GM23338 (cell line): ENCODE measurements around the gene RANBP1. TPM values are rescaled to one million over a fixed set of nuclear protein-coding genes. Genes with fewer than 3 reads are reported as not detected.

ENCODE experiments used
- ATAC-seq: fragments of 200-7000 bp; cut with Tn5 transposase; 3 replicates; pipeline ENCODE4 v1.9.1; 2020
- DNase-seq: peaks from one replicate; pipeline ENCODE4 v3.0.0-alpha.2; 2015; ENCODE audit warnings: low spot score
- H2AFZ ChIP-seq: fragments of 200-600 bp; sonication (generic); 2 replicates; pipeline ENCODE4 v1.8.0; 2016; ENCODE audit warnings: antibody characterized with exemption, mild to moderate bottlenecking, moderate library complexity
- H3F3A ChIP-seq: fragments of 200-600 bp; sonication (generic); replicated peaks from 2 replicates; pipeline ENCODE4 v1.8.0; 2017; ENCODE audit warnings: antibody characterized with exemption, mixed run types, low read depth
- H3K27ac ChIP-seq: fragments of 200-600 bp; sonication (generic); 2 replicates; pipeline ENCODE4 v1.6.1; 2016; ENCODE audit warnings: low read depth
- H3K27me3 ChIP-seq: fragments of 200-600 bp; sonication (generic); 2 replicates; pipeline ENCODE4 v1.8.0; 2016; ENCODE audit warnings: mild to moderate bottlenecking, mixed run types, moderate library complexity; ENCODE audit not compliant: insufficient read depth
- H3K36me3 ChIP-seq: fragments of 200-600 bp; sonication (generic); 2 replicates; pipeline ENCODE4 v1.8.0; 2016; ENCODE audit warnings: mild to moderate bottlenecking; ENCODE audit not compliant: insufficient read depth
- H3K4me1 ChIP-seq: fragments of 200-600 bp; sonication (generic); 2 replicates; pipeline ENCODE4 v1.8.0; 2016; ENCODE audit warnings: mild to moderate bottlenecking, moderate library complexity; ENCODE audit not compliant: insufficient read depth
- H3K4me2 ChIP-seq: fragments of 200-600 bp; sonication (generic); 2 replicates; pipeline ENCODE4 v1.7.1; 2017; ENCODE audit warnings: mixed run types
- H3K4me3 ChIP-seq: fragments of 200-600 bp; sonication (generic); 2 replicates; pipeline ENCODE4 v1.6.1; 2016; ENCODE audit warnings: mixed run types
- H3K79me2 ChIP-seq: fragments of 200-600 bp; sonication (generic); replicated peaks from 2 replicates; pipeline ENCODE4 v1.8.0; 2017; ENCODE audit warnings: mild to moderate bottlenecking; ENCODE audit not compliant: insufficient read depth
- H3K9me2 ChIP-seq: fragments of 200-600 bp; sonication (generic); 2 replicates; pipeline ENCODE4 v1.8.0; 2017; ENCODE audit not compliant: insufficient read depth
- H4K20me1 ChIP-seq: fragments of 200-600 bp; sonication (generic); replicated peaks from 2 replicates; pipeline ENCODE4 v1.8.0; 2017; ENCODE audit warnings: mild to moderate bottlenecking; ENCODE audit not compliant: insufficient read depth
- H3K27ac Mint-ChIP-seq: 2 replicates; pipeline ENCODE4 v1.8.0; 2020; ENCODE audit warnings: inconsistent platforms, mild to moderate bottlenecking, moderate library complexity, mixed read lengths
- H3K27me3 Mint-ChIP-seq: 3 replicates; pipeline ENCODE4 v1.8.0; 2022; ENCODE audit warnings: low read depth, mild to moderate bottlenecking, moderate library complexity, mixed read lengths, inconsistent platforms; ENCODE audit not compliant: insufficient read depth, poor library complexity
- H3K36me3 Mint-ChIP-seq: 3 replicates; pipeline ENCODE4 v1.8.0; 2021; ENCODE audit warnings: low read depth, mild to moderate bottlenecking, inconsistent platforms, moderate library complexity, mixed read lengths
- H3K4me1 Mint-ChIP-seq: 3 replicates; pipeline ENCODE4 v1.8.0; 2020; ENCODE audit warnings: mild to moderate bottlenecking, inconsistent platforms, mixed read lengths
- H3K4me3 Mint-ChIP-seq: 3 replicates; pipeline ENCODE4 v1.8.0; 2021; ENCODE audit warnings: moderate library complexity, mild to moderate bottlenecking, inconsistent platforms, mixed read lengths
- H3K9me3 Mint-ChIP-seq: 3 replicates; pipeline ENCODE4 v1.8.0; 2020; ENCODE audit warnings: moderate library complexity, mild to moderate bottlenecking, inconsistent platforms, mixed read lengths
- JUNB ChIP-seq: IDR thresholded peaks from one replicate; pipeline ENCODE4 v1.6.1; 2016; ENCODE audit warnings: antibody characterized with exemption; ENCODE audit not compliant: unreplicated experiment
- NANOG ChIP-seq: IDR thresholded peaks from 2 replicates; pipeline ENCODE4 v1.6.1; 2016; ENCODE audit warnings: antibody characterized with exemption, borderline replicate concordance
- POLR2AphosphoS5 ChIP-seq: IDR thresholded peaks from 2 replicates; pipeline ENCODE4 v1.6.1; 2016; ENCODE audit warnings: antibody characterized with exemption, low read depth
- STAT1 ChIP-seq: IDR thresholded peaks from one replicate; pipeline ENCODE4 v1.6.1; 2016; ENCODE audit warnings: antibody characterized with exemption; ENCODE audit not compliant: unreplicated experiment
- ZNF114 ChIP-seq: fragments of 250-450 bp; sonication (Bioruptor Pico); IDR thresholded peaks from 2 replicates; pipeline ENCODE4 v1.5.0; 2020; ENCODE audit warnings: mild to moderate bottlenecking, moderate library complexity
- ZNF331 ChIP-seq: fragments of 250-450 bp; sonication (Bioruptor Pico); IDR thresholded peaks from 2 replicates; pipeline ENCODE4 v1.5.0; 2020; ENCODE audit warnings: low read depth, mild to moderate bottlenecking, moderate library complexity
- polyA plus RNA-seq: library from polyadenylated mRNA; unstranded; fragments of >200 nt; fragmentation: Nextera tagmentation; extraction: Ambion mirVana; gene quantifications from 2 replicates; pipeline ENCODE4 v1.2.1, GENCODE V29; 2016
- total RNA-seq: library from RNA; depleted of rRNA; stranded (reverse); fragments of >200 nt; shearing (Covaris generic); gene quantifications from 2 replicates; pipeline ENCODE4 v1.2.3, GENCODE V29; 2014
- TF ChIP-seq, protein P1 (sequence below), 2 experiments: fragments of 200-600 bp in 1 of 2; sonication (generic) in 1 of 2; conservative IDR thresholded peaks; 2 replicates each; pipeline versions ENCODE4 v1.5.1 to v1.6.1; 2016 to 2017; ENCODE audit warnings: antibody characterized with exemption in 2 of 2, low read depth in 2 of 2, mild to moderate bottlenecking in 2 of 2, moderate library complexity in 1 of 2
- TF ChIP-seq, protein P2 (sequence below): IDR thresholded peaks from one replicate; pipeline ENCODE4 v1.6.1; 2018; ENCODE audit warnings: antibody characterized with exemption; ENCODE audit not compliant: unreplicated experiment

Gene RANBP1
- total and polyA plus RNA-seq, 2 experiments from 2014 or later, result 1,014 to 1,206 TPM

DNA sequence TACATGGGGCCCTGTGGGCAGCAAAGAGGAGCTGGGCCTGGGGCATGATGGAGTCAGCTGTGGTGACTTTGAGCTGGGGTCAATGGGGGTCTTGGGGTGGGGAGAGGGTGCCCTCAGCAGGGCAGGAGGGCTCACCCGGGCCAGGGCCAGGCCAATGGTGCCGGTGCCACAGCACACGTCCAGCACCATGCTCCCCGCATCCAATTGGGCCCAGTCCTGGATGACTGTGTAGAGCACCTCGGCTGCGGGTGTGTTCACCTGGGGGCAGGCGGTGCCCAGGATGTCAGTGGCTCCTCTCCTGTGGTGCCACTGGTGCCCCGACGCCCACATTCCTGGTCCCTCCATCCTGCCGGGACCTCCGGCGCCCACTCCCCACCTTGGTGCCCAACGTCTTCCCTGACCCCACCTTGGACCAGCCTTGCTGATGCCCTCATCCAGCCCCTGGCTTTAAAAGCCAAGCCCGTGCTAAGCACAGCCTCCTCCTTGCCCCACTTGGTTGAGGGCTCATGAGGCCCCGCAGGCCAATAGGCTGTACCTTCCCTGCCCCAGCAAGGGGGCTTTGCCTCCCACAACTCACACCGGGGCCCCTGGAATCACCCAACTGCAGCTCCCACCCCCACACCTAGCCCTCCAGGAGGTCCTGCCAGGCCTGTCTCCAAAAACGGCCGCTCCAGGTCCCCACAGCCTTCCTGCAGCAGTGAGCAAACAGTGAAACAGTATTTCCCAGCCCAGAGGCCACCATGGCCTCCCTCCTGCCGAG is 2.2 kb upstream of the RANBP1 start:
- Histone ChIP-seq H3K36me3 (peaks cover 20% of the 10 kb centered on the region), H3K4me2 (no peak overlapping the region), H3K9me2 (no peaks in the 10 kb centered on the region), H3K27ac (no peak overlapping the region), H2AFZ (no peak overlapping the region), H3K79me2 (peaks cover 27% of the 10 kb centered on the region), H3K27me3 (no peaks in the 10 kb centered on the region), H3K4me3 (no peak overlapping the region), H3K4me1 (peaks cover 10% of the 10 kb centered on the region), H3F3A (peaks cover 25% of the 10 kb centered on the region), H4K20me1 (peaks cover 8% of the 10 kb centered on the region)
- peaks cover 55% of the 10 kb centered on the region for H3K36me3 Mint-ChIP-seq
- DNase-seq, result no peak
- H3K4me1 Mint-ChIP-seq, result peaks cover 4% of the 10 kb centered on the region
- no peak overlapping the region for H3K4me3 Mint-ChIP-seq
- H3K27me3 Mint-ChIP-seq, result peaks cover 37% of the 10 kb centered on the region
- no peaks in the 10 kb centered on the region for H3K9me3 Mint-ChIP-seq
- no peak overlapping the region; the same call in 1 of the 2 replicates for H3K27ac Mint-ChIP-seq
- no peak for ATAC-seq
- no peak for TF ChIP-seq STAT1

DNA sequence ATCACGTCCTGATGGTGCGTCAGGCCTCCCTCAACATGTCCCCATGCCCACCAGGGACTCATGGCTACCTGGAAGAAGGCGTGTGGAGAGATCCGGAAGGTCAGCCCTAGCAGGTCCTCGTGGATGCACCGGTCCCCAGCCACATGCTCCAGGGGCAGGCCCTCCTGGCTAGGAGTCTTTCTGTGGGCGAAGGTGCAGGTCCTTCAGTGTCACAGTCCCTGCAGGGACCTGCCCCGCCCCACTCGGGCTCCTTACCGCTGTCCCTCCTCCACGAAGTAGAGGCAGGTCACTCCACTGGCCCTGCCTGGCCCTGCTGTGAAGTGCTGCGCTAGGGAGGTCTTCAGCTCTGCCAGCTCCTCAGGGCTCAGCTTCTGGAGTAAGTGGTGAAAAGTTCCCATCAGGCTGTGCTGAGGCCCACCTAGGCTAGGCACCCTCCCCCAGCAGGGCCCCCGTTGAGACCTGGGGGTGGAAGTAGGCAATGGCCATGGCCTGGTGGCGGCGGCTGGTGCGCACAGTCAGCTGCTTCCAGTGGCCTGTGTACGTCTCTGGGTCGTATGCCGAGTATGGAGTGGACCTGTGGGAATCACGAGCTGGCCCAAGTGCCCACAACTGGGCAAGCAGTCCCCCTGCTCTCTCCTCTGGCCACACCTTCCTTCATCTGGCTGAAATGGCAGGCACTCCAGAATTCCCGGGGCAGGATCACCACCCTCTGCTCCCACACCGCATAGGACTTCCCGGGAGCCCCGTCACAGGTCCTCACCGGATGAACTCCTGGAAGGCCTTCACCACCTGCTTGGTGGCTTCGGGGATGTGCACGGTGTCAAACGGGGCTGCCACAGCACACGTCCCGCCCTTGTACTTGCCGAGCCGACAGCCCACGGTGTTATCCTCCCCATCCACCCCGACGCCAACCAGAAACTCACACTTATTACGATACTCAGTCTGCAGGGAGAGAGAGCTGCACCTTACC is 1.1 kb upstream of the RANBP1 start:
- Mint-ChIP-seq H3K27me3 (peaks cover 36% of the 10 kb centered on the region), H3K4me1 (peaks cover 12% of the 10 kb centered on the region), H3K4me3 (peak overlapping the region; percentile 59), H3K36me3 (peaks cover 57% of the 10 kb centered on the region), H3K9me3 (no peaks in the 10 kb centered on the region), H3K27ac (no peak overlapping the region; the same call in 1 of the 2 replicates)
- peaks cover 23% of the 10 kb centered on the region for H3F3A ChIP-seq
- DNase-seq (no peak), ATAC-seq (no peak)
- TF ChIP-seq, protein P1, sequence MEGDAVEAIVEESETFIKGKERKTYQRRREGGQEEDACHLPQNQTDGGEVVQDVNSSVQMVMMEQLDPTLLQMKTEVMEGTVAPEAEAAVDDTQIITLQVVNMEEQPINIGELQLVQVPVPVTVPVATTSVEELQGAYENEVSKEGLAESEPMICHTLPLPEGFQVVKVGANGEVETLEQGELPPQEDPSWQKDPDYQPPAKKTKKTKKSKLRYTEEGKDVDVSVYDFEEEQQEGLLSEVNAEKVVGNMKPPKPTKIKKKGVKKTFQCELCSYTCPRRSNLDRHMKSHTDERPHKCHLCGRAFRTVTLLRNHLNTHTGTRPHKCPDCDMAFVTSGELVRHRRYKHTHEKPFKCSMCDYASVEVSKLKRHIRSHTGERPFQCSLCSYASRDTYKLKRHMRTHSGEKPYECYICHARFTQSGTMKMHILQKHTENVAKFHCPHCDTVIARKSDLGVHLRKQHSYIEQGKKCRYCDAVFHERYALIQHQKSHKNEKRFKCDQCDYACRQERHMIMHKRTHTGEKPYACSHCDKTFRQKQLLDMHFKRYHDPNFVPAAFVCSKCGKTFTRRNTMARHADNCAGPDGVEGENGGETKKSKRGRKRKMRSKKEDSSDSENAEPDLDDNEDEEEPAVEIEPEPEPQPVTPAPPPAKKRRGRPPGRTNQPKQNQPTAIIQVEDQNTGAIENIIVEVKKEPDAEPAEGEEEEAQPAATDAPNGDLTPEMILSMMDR (conservative IDR thresholded peaks at IDR 0.05; ENCODE audit: low read depth in 2 of 2), result no peak
- no peak for TF ChIP-seq JUNB
- no peak for TF ChIP-seq ZNF331 (CRISPR knock-in tag)
- H3K4me2 ChIP-seq, result no peak overlapping the region
- H3K36me3 ChIP-seq, result peaks cover 23% of the 10 kb centered on the region
- no peak overlapping the region for H2AFZ ChIP-seq
- no peaks in the 10 kb centered on the region for H3K9me2 ChIP-seq
- H3K79me2 ChIP-seq, result peaks cover 37% of the 10 kb centered on the region
- H3K27me3 ChIP-seq, result no peaks in the 10 kb centered on the region
- H3K4me1 ChIP-seq, result peaks cover 16% of the 10 kb centered on the region
- H3K27ac ChIP-seq, result no peak overlapping the region
- H4K20me1 ChIP-seq, result peaks cover 14% of the 10 kb centered on the region
- H3K4me3 ChIP-seq, result no peak overlapping the region

DNA sequence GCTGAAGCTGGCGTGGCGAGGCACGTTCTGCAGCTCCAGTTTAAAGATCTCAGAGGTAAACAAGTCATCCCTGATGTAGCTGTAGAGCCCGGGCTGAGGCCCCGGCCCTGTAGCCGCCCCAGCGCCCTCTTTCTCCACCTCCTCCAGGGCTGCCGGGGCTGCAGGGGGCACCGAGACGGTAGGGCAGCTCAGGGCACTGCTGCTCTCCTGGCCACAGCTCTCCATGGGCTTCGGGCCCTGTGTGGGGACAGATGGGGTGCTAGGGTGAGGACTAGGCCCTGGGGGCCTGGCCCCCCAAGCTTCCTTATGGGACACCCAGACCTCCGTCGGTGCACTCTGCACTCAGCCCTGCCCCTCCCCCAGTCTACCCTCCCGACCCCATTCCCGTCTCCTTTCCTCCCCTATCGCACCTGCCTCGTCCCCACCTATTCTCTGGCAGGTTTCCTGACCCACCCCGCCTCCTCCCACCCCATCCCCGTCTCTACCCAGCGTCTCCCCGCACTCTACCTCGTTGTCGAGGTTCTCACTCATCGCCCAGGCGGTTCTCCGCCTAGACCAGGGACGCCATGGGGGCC is 559 bp downstream of the RANBP1 start:
- H3F3A ChIP-seq, result peaks cover 9% of the 10 kb centered on the region; the same call in 1 of the 2 replicates
- peaks cover 54% of the 10 kb centered on the region for H3K79me2 ChIP-seq
- peaks cover 28% of the 10 kb centered on the region for H3K36me3 ChIP-seq
- ATAC-seq (peak; percentile 13), DNase-seq (peak; percentile 20)
- peak overlapping the region; percentile 93 for H3K27ac Mint-ChIP-seq
- peaks cover 20% of the 10 kb centered on the region for H4K20me1 ChIP-seq
- H3K9me2 ChIP-seq, result no peaks in the 10 kb centered on the region
- H3K27ac ChIP-seq, result peak overlapping the region; percentile 74; the same call in 1 of the 2 replicates
- peaks cover 36% of the 10 kb centered on the region for H3K27me3 Mint-ChIP-seq
- no peaks in the 10 kb centered on the region for H3K9me3 Mint-ChIP-seq
- H2AFZ ChIP-seq, result no peak overlapping the region
- peaks cover 15% of the 10 kb centered on the region for H3K4me1 Mint-ChIP-seq
- H3K4me3 Mint-ChIP-seq, result peak overlapping the region; percentile 90
- H3K36me3 Mint-ChIP-seq, result peaks cover 57% of the 10 kb centered on the region
- H3K4me1 ChIP-seq, result peaks cover 16% of the 10 kb centered on the region
- H3K4me2 ChIP-seq, result peak overlapping the region; percentile 93
- H3K27me3 ChIP-seq, result no peaks in the 10 kb centered on the region
- H3K4me3 ChIP-seq, result peak overlapping the region; percentile 98
- TF ChIP-seq ZNF331 (CRISPR knock-in tag), result no peak
- no peak for TF ChIP-seq JUNB
- TF ChIP-seq POLR2AphosphoS5, result no peak
- no peak for TF ChIP-seq ZNF114 (CRISPR knock-in tag)
- TF ChIP-seq STAT1, result no peak
- TF ChIP-seq NANOG, result no peak
- TF ChIP-seq, protein P2, sequence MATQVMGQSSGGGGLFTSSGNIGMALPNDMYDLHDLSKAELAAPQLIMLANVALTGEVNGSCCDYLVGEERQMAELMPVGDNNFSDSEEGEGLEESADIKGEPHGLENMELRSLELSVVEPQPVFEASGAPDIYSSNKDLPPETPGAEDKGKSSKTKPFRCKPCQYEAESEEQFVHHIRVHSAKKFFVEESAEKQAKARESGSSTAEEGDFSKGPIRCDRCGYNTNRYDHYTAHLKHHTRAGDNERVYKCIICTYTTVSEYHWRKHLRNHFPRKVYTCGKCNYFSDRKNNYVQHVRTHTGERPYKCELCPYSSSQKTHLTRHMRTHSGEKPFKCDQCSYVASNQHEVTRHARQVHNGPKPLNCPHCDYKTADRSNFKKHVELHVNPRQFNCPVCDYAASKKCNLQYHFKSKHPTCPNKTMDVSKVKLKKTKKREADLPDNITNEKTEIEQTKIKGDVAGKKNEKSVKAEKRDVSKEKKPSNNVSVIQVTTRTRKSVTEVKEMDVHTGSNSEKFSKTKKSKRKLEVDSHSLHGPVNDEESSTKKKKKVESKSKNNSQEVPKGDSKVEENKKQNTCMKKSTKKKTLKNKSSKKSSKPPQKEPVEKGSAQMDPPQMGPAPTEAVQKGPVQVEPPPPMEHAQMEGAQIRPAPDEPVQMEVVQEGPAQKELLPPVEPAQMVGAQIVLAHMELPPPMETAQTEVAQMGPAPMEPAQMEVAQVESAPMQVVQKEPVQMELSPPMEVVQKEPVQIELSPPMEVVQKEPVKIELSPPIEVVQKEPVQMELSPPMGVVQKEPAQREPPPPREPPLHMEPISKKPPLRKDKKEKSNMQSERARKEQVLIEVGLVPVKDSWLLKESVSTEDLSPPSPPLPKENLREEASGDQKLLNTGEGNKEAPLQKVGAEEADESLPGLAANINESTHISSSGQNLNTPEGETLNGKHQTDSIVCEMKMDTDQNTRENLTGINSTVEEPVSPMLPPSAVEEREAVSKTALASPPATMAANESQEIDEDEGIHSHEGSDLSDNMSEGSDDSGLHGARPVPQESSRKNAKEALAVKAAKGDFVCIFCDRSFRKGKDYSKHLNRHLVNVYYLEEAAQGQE, result no peak
